Activated T-cell treated with anti-CD3 and anti-CD28 coated beads for 1 hour (primary cell): ENCODE data around the gene FAM53B.

Experiments used
- DNase-seq: peaks from one replicate; pipeline ENCODE4 v3.0.0-alpha.2; 2020; ENCODE audit warnings: low read depth

The FAM53B gene

DNA sequence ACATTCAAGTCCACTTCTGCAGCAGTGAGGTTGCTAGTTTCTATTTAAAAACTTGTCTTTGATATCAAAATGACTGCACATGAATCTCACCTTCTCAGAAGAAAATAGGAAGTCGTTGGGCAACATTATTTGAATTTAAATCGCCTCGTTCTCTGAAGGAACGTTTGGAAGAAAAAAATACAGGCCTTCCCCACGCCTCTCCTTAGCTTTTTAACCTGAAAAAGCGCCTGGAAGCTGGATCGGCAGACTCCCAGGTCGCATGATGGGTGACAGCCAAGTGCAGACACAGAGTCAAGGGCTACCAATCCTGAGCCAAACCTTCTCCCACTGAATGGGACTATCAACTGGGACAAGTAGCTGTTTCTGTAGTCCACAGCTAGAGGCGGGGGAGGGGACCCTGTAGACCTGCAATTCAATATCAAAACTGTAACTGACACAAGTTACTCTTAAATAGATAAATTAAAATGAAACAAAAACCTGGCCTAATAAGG lies 2.2 kb downstream of the FAM53B start:
- DNase-seq, result no peak

- DNase-seq, result peak; percentile 75
These were observed 2.8 kb downstream of the FAM53B start for GRCh38 chr10:124741281-124741921.

DNA sequence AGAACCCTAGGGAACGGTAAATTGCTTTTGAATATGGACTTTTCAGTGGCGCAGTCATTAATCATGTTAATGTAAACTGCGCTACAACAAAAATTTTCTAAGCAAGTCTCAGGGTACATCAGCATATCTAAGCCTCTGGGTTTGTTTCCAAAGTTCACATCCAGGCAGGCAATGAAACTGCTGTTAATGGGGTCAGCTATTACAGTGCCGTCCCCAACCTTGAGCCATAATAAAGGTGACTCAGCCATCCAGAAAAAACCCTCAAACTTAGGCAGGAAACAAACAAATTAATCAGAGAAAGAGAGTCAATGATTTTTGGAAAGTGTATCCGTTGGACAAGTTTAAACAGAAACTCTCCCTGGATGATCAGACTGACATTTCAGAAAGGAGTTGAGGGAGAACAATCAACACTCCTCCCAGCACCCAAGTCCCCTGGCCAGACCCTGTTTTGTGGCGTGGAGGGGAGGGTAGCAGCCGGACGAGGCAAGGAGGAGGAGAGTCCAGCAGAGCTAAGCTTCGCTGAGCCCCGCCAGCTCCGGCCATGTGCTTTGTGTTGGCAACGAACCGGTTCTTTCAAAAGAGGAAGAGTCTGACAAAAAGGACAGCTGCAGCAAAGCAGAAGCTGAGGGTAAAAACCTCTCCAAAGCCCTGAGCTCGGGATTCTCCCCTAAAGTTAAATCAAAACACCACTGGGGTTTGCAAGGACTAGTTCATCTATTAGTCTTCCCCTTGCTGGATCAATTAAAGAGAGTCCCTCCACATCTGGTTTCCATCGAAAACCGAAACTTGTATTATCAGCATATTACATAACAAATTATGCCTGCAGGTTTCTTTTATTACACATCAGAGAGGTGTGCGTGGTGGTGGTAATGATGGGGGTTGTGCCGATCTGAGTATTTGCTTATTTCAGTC lies 3.6 kb downstream of the FAM53B start:
- DNase-seq, result no peak

DNA sequence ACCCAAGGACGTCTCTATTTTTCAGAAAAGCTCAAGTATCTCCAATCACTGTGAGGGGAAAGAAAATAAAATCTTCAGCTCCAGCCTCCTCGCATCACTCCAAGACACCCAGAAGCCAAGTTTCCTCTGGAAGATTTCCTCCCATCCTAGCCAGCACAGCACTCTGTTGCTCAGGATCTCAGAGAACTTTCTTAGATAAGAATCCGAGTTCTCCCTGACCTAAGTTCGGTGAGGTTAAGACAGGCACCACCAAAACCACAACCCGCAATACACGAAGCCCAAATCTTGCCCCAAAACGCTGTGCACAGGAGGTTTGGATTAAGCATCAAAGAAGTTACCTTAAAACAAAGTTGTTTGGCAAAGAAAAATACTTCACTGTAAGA lies 4.2 kb downstream of the FAM53B start:
- DNase-seq, result no peak

- no peak for DNase-seq
These were observed 4.9 kb downstream of the FAM53B start for GRCh38 chr10:124739119-124739921.

DNA sequence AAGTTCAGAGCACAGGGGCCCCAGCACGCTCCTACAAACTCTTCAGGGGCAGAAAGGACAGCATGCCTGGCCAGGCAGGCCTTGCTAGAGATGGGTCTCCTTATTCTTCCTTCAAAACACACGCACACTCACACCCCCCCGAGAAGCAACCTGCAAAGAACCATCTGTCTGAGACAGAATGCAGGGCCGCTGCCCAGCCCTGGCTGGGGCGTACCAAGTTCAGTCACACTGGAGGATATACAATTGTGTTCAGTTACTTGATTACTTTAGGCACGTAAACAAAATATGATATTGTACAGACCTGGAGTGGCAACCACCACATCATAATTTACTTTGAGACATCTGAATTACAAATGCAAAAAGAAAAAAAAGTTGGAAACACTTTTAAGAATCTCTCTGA lies 5.7 kb downstream of the FAM53B start:
- DNase-seq, result no peak

DNA sequence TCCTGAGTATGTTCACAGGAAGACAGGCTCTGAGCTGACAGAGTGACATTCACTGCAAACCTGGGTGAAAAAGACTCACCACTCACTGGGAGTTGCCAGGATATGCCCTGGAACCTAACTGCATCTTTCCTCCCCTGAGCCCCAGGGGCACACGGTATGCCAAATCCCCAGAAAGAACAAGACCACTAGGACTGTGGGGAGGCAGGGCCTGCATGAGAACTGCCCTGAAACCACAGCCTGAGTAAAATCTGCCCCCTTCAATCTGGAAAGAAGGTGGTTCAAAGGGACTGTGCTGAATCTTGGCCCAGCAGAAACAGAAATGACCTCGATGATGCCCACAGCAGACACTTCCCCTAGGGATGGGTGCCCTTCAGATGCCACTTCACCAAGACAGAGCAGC lies 6.5 kb downstream of the FAM53B start:
- no peak for DNase-seq

GRCh38 chr10:124737221-124737620 lies 7.0 kb downstream of the FAM53B start:
- no peak for DNase-seq

GRCh38 chr10:124736491-124737136 lies 7.6 kb downstream of the FAM53B start:
- no peak for DNase-seq

- no peak for DNase-seq
These were observed 8.5 kb downstream of the FAM53B start for GRCh38 chr10:124735491-124736286.

GRCh38 chr10:124734311-124735166 lies 9.6 kb downstream of the FAM53B start:
- no peak for DNase-seq

DNA sequence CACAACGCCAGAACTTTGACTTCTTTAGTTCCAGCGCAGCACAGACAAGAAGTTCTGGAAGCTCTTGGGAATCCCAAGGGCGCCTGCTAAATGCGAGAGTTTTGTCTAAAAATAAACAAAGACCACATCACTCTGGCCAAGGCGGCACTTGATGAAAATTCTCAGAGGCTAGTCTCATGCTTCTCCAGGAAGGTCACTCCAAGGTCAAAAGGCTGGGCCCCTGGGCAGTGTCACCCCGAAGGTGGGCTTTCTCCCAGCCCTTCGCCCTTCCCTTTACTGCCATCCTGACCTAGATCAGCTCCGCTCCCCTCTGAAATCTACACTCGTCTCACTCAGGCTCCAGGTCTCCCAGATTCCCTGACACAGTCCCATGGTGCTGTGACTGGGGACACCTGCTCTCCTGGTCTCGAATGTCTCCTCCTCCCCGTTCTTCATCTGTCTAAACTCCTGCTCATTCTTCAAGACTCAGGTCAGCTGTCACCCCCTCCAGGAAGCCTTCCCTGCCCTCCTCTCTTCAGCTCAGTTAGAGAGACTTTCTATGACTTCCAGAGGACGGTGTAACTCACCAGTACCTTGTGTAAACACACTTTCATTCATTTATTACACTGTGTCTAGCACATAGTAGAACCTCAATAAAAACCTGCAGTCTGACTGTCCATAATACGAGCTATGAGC lies 10.5 kb downstream of the FAM53B start:
- DNase-seq, result no peak

GRCh38 chr10:124732931-124733570 lies 11.1 kb downstream of the FAM53B start:
- no peak for DNase-seq

DNA sequence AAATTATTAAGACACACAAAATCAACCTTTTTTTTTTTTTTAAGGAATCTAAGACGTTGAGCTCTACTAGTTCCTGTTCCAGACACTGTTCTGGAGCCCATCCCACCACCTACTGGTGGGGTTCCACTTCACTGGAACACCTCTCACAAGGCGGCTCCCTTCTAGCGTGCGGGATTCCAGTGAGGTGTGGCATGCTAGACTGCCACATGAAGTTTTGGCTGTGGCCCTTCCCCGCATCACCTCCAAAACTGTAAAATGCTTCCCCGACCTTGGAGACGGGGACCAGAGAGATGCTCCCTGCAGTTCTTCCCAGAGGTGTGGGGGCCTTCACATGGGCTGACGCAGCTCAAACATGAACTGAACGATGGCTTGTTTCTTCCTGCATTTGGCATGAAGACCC lies 12.6 kb downstream of the FAM53B start:
- no peak for DNase-seq

GRCh38 chr10:124730790-124731189 lies 13.4 kb downstream of the FAM53B start:
- no peak for DNase-seq

DNA sequence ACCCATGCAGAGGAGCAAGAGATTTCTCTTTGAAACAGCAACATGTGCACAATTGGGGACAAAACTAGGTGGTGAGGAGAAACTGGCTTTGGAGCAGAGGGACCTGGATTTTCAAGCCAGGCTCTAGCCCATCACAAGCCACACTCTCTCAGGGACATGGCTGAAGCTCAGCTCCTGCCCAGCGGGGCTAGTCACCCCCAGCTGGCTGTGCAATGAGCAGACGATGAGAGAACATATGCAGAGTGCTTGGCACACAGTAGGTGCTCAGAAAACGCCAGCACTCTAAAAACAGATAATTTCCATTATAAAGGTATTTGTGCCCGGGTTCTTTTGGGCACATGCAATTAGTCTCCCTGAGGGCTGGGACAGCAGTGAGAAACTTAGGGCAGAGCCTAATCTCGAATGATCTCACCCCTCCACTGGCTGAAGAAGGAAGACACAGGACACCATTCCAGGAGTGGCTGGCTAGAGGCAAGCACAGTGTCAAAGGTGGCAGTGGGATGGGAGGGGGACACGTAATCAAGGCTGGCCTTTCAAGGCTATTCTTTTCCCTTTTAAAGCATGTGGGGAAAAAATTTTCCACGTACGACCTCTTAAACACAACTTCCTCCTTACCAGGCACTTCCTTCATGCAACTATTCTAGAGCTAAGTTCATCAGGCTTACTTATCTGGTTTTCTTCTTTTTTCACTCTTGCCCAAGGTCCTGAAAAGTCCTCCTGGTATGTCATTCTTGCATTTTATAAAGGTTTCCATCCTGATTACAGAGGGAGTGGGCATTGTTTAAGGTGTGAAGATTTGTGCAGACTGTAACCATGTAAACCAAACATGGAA lies 15.1 kb downstream of the FAM53B start:
- DNase-seq, result no peak

GRCh38 chr10:124728071-124728829 lies 15.9 kb downstream of the FAM53B start:
- DNase-seq, result no peak
